SK-N-SH (cell line): ENCODE results near the gene SPEM1. TPM values are rescaled to one million over a fixed set of nuclear protein-coding genes. Genes with fewer than 3 reads are reported as not detected.

Source experiments
- CTCF ChIA-PET: fragments of 300-600, 350-600 bp; formaldehyde crosslinking; extraction: SDS; loops from one replicate; lab custom pipeline; 2021; lab: Yijun Ruan, JAX
- POLR2A ChIA-PET: fragments of 350-600 bp; sonication (Branson Sonifier 250); formaldehyde crosslinking; extraction: SDS; loops from one replicate; lab custom pipeline; 2020; ENCODE audit warnings: antibody characterized with exemption, inconsistent platforms; lab: Yijun Ruan, JAX
- DNase-seq: peaks from one replicate; pipeline ENCODE4 v3.0.0; 2012
- H2AFZ ChIP-seq: fragments of 200-600 bp; sonication (generic); 2 replicates; pipeline ENCODE4 v1.8.1; 2016; ENCODE audit warnings: antibody characterized with exemption, mild to moderate bottlenecking, low read depth
- H3F3A ChIP-seq: fragments of 200-600 bp; sonication (generic); replicated peaks from 2 replicates; pipeline ENCODE3; 2016; ENCODE audit warnings: antibody characterized with exemption, mild to moderate bottlenecking; ENCODE audit not compliant: insufficient read depth
- H3K27ac ChIP-seq, 2 experiments: fragments of 200-500 bp in 1 of 2; fragments of 200-600 bp in 1 of 2; sonication (Bioruptor generic) in 1 of 2; sonication (generic), shearing (Covaris generic) in 1 of 2; 2 replicates each; pipeline versions ENCODE4 v1.5.1 to v1.6.1; 2014 to 2016; ENCODE audit warnings: low read depth in 2 of 2, inconsistent platforms in 1 of 2, low read length in 1 of 2, mild to moderate bottlenecking in 1 of 2, mixed read lengths in 1 of 2
- H3K27me3 ChIP-seq: fragments of 200-600 bp; sonication (generic), shearing (Covaris generic); 2 replicates; pipeline ENCODE4 v1.6.1; 2016; ENCODE audit warnings: mixed run types; ENCODE audit not compliant: insufficient read depth
- H3K36me3 ChIP-seq, 2 experiments: fragments of 200-500 bp in 1 of 2; fragments of 200-600 bp in 1 of 2; sonication (Bioruptor generic) in 1 of 2; sonication (generic) in 1 of 2; replicated peaks in 1 of 2; 2 replicates each; pipeline versions ENCODE3 to v1.5.1; 2014 to 2016; ENCODE audit warnings: low read length in 1 of 2, mild to moderate bottlenecking in 1 of 2; ENCODE audit not compliant: insufficient read depth in 2 of 2, control insufficient read depth in 1 of 2
- H3K4me1 ChIP-seq, 2 experiments: fragments of 200-500 bp in 1 of 2; fragments of 200-600 bp in 1 of 2; sonication (Bioruptor generic) in 1 of 2; sonication (generic), shearing (Covaris generic) in 1 of 2; 2 replicates each; pipeline versions ENCODE4 v1.5.1 to v1.6.1; 2014 to 2016; ENCODE audit warnings: low read depth in 1 of 2, low read length in 1 of 2, mixed run types in 1 of 2; ENCODE audit not compliant: insufficient read depth in 2 of 2, control insufficient read depth in 1 of 2
- H3K4me2 ChIP-seq: fragments of 200-600 bp; sonication (generic), shearing (Covaris generic); 2 replicates; pipeline ENCODE4 v1.6.1; 2017; ENCODE audit warnings: mixed run types
- H3K4me3 ChIP-seq, 2 experiments: fragments of 200-500 bp in 1 of 2; fragments of 200-600 bp in 1 of 2; sonication (Bioruptor generic) in 1 of 2; sonication (generic), shearing (Covaris generic) in 1 of 2; 2 replicates each; pipeline versions ENCODE4 v1.5.1 to v1.8.1; 2014 to 2016; ENCODE audit warnings: low read depth in 2 of 2, inconsistent platforms in 1 of 2, low read length in 1 of 2, mild to moderate bottlenecking in 1 of 2, mixed read lengths in 1 of 2, moderate library complexity in 1 of 2
- H3K79me2 ChIP-seq: fragments of 200-600 bp; sonication (generic); 2 replicates; pipeline ENCODE4 v1.8.1; 2017; ENCODE audit warnings: mild to moderate bottlenecking; ENCODE audit not compliant: insufficient read depth
- H3K9ac ChIP-seq: fragments of 200-600 bp; sonication (generic); 2 replicates; pipeline ENCODE4 v1.6.1; 2017; ENCODE audit warnings: mixed run types
- H3K9me2 ChIP-seq: fragments of 200-600 bp; sonication (generic); 2 replicates; pipeline ENCODE4 v1.6.1; 2017; ENCODE audit warnings: mixed run types
- H3K9me3 ChIP-seq: fragments of 200-600 bp; sonication (generic); 2 replicates; pipeline ENCODE4 v1.6.1; 2017; ENCODE audit warnings: mixed run types, mild to moderate bottlenecking, moderate library complexity
- H4K20me1 ChIP-seq: fragments of 200-600 bp; sonication (generic); 2 replicates; pipeline ENCODE4 v1.6.1; 2017; ENCODE audit warnings: mild to moderate bottlenecking, mixed run types; ENCODE audit not compliant: insufficient read depth
- GABPA ChIP-seq: IDR thresholded peaks from 2 replicates; pipeline ENCODE4 v1.4.0; 2012; ENCODE audit warnings: low read depth, mild to moderate bottlenecking
- GATA2 ChIP-seq: sonication (generic); formaldehyde crosslinking; IDR thresholded peaks from 2 replicates; pipeline ENCODE4 v1.5.0; 2020; ENCODE audit warnings: mild to moderate bottlenecking, missing genetic modification reagents
- RAD21 ChIP-seq: IDR thresholded peaks from 2 replicates; pipeline ENCODE4 v1.6.1; 2012; ENCODE audit warnings: mild to moderate bottlenecking, low read length
- RFX5 ChIP-seq: IDR thresholded peaks from 2 replicates; pipeline ENCODE4 v1.6.1; 2012; ENCODE audit warnings: mild to moderate bottlenecking, improper control_type of control experiment, low read length
- RXRA ChIP-seq: IDR thresholded peaks from 2 replicates; pipeline ENCODE4 v1.4.0; 2012; ENCODE audit warnings: low read depth, mild to moderate bottlenecking, borderline replicate concordance
- SIN3A ChIP-seq: IDR thresholded peaks from 2 replicates; pipeline ENCODE4 v1.6.1; 2012; ENCODE audit warnings: low read depth, mild to moderate bottlenecking, low read length, moderate library complexity, borderline replicate concordance
- TCF12 ChIP-seq: IDR thresholded peaks from 2 replicates; pipeline ENCODE4 v1.4.0; 2012
- TEAD4 ChIP-seq: IDR thresholded peaks from 2 replicates; pipeline ENCODE4 v1.4.0; 2012; ENCODE audit warnings: mild to moderate bottlenecking, borderline replicate concordance; ENCODE audit not compliant: insufficient read depth
- USF1 ChIP-seq: IDR thresholded peaks from 2 replicates; pipeline ENCODE4 v1.4.0; 2012; ENCODE audit warnings: low read depth, borderline replicate concordance
- WGBS: methylation state at CpG from one replicate; pipeline ENCODE4 v1.1.6; 2017; ENCODE audit warnings: low lambda C conversion rate; 5-methylcytosine and 5-hydroxymethylcytosine counted together
- polyA plus RNA-seq, 3 experiments: library from polyadenylated mRNA; depleted of rRNA; stranded (reverse); fragments of >200 nt; gene quantifications; 2 replicates each; pipeline ENCODE4 v1.2.3, GENCODE V29; 2012

The SPEM1 gene
- polyA plus RNA-seq, 1 of the 3 experiments (the other 2 are of a cell fraction), result not detected

GRCh38 chr17:7427549-7427948 is 7.4 kb downstream of the SPEM1 start:
- no peaks in the 10 kb centered on the region for H3K9me3 ChIP-seq
- H3K27ac ChIP-seq, result no peak overlapping the region
- WGBS, result 84% methylated on average over 7 of the region's 7 CpGs
- H3K36me3 ChIP-seq, result no peaks in the 10 kb centered on the region
- POLR2A ChIA-PET, result no interaction called here
- H2AFZ ChIP-seq, result no peak overlapping the region
- H3K79me2 ChIP-seq, result no peaks in the 10 kb centered on the region
- no peak for TF ChIP-seq TEAD4
- TF ChIP-seq, all 33 proteins: peak for 0
- Histone ChIP-seq H3K27me3 (no peaks in the 10 kb centered on the region), H3K4me1 (no peaks in the 10 kb centered on the region), H3K4me2 (no peak overlapping the region), H3K4me3 (no peak overlapping the region), H4K20me1 (no peaks in the 10 kb centered on the region), H3K9me2 (no peaks in the 10 kb centered on the region), H3K9ac (no peak overlapping the region), H3F3A (no peaks in the 10 kb centered on the region)
- no peak for DNase-seq
- CTCF ChIA-PET, result interaction anchor here (0.6 to 1.6 kb wide), 2 partner anchors 9 to 71 kb away, joined by 3 to 7 read pairs; no protein-coding TSS in a partner anchor

- H3K9me2 ChIP-seq, result no peaks in the 10 kb centered on the region
- no peaks in the 10 kb centered on the region for H3K9me3 ChIP-seq
- ChIA-PET POLR2A (no interaction called here), CTCF (no interaction called here)
- TF ChIP-seq RXRA (no peak), RFX5 (no peak), SIN3A (no peak), TCF12 (no peak)
- H3F3A ChIP-seq, result no peaks in the 10 kb centered on the region
- no peaks in the 10 kb centered on the region for H3K27me3 ChIP-seq
- H3K9ac ChIP-seq, result no peak within 1 kb of the TSS
- no peaks in the 10 kb centered on the region for H3K36me3 ChIP-seq
- H3K79me2 ChIP-seq, result no peaks in the 10 kb centered on the region
- H3K4me2 ChIP-seq, result no peak within 1 kb of the TSS
- 62% methylated on average over 3 of the region's 5 CpGs for WGBS
- H4K20me1 ChIP-seq, result no peaks in the 10 kb centered on the region
- no peak within 1 kb of the TSS for H3K4me3 ChIP-seq
- no peak for DNase-seq
- no peaks in the 10 kb centered on the region for H3K4me1 ChIP-seq
- no peak within 1 kb of the TSS for H2AFZ ChIP-seq
- H3K27ac ChIP-seq, result no peak within 1 kb of the TSS
Observed at GRCh38 chr17:7428557-7428956, 8.4 kb downstream of the SPEM1 start, which contains the start of gene SPEM3. Gene SPEM3 (plus strand): TSS chr17:7428857. CDS start chr17:7428903, 46 bp downstream.

- WGBS, result 78% methylated on average over 9 of the region's 10 CpGs
- peaks cover 6% of the 10 kb centered on the region for H3F3A ChIP-seq
- no peak overlapping the region for H3K27ac ChIP-seq
- ChIA-PET CTCF (interaction anchor here (0.6 to 0.8 kb wide), 2 partner anchors 61 to 77 kb away, joined by 3 read pairs; partner anchors contain the start of gene KCTD11), POLR2A (no interaction called here)
- no peaks in the 10 kb centered on the region for H3K4me1 ChIP-seq
- H3K9me2 ChIP-seq, result no peaks in the 10 kb centered on the region
- H3K4me2 ChIP-seq, result no peak overlapping the region
- DNase-seq, result no peak
- H3K36me3 ChIP-seq, result no peaks in the 10 kb centered on the region
- no peak overlapping the region for H3K4me3 ChIP-seq
- H3K27me3 ChIP-seq, result no peaks in the 10 kb centered on the region
- H2AFZ ChIP-seq, result no peak overlapping the region
- H4K20me1 ChIP-seq, result no peaks in the 10 kb centered on the region
- H3K9me3 ChIP-seq, result no peaks in the 10 kb centered on the region
- no peaks in the 10 kb centered on the region for H3K79me2 ChIP-seq
- H3K9ac ChIP-seq, result no peak overlapping the region
- TF ChIP-seq GABPA, result no peak
- no peak for TF ChIP-seq USF1
- no peak for TF ChIP-seq GATA2 (CRISPR knock-in tag)
- no peak for TF ChIP-seq RAD21
- TF ChIP-seq, all 33 proteins: peak for 0
Observed at GRCh38 chr17:7429722-7430121, 9.6 kb downstream of the SPEM1 start.
